OCI-LY7 (cell line): ENCODE results near the gene TECPR2. TPM values are rescaled to one million over a fixed set of nuclear protein-coding genes. Genes with fewer than 3 reads are reported as not detected.

Experiments
- BruUV-seq: library from RNA; stranded (reverse); fragments of 400-500 nt; replicated peaks from 2 replicates; lab custom pipeline; 2021; lab: Mats Ljungman, UMichigan
- CTCF ChIA-PET: fragments of 300-600 bp; sonication (Branson Sonifier 250); formaldehyde crosslinking; loops from one replicate; lab custom pipeline; 2022; ENCODE audit warnings: antibody characterized with exemption; ENCODE audit not compliant: unreplicated experiment; lab: Charles Lee
- POLR2A ChIA-PET: fragments of 300-600 bp; sonication (Branson Sonifier 250); formaldehyde crosslinking; loops from one replicate; lab custom pipeline; 2022; ENCODE audit warnings: antibody characterized with exemption; lab: Charles Lee
- DNase-seq: peaks from one replicate; pipeline ENCODE4 v3.0.0-alpha.2; 2015; ENCODE audit warnings: low spot score
- H2AFZ ChIP-seq: fragments of 200-600 bp; sonication (generic), shearing (Covaris generic); 2 replicates; pipeline ENCODE4 v1.6.1; 2014; ENCODE audit warnings: mild to moderate bottlenecking, antibody characterized with exemption, low read length, moderate library complexity
- H3K27ac ChIP-seq: fragments of 200-600 bp; sonication (generic); 2 replicates; pipeline ENCODE4 v1.5.1; 2014; ENCODE audit warnings: mixed run types, low read depth, mild to moderate bottlenecking, moderate library complexity, low read length, inconsistent platforms; ENCODE audit not compliant: poor library complexity, severe bottlenecking
- H3K36me3 ChIP-seq: fragments of 200-600 bp; sonication (generic); 2 replicates; pipeline ENCODE4 v1.6.1; 2014; ENCODE audit warnings: mild to moderate bottlenecking, antibody characterized with exemption, low read length, moderate library complexity, mixed read lengths; ENCODE audit not compliant: insufficient read depth
- H3K4me1 ChIP-seq: fragments of 200-600 bp; sonication (generic); 2 replicates; pipeline ENCODE4 v1.5.1; 2014; ENCODE audit warnings: mild to moderate bottlenecking, low read length; ENCODE audit not compliant: insufficient read depth, poor library complexity, severe bottlenecking
- H3K4me2 ChIP-seq: fragments of 200-600 bp; sonication (generic); 2 replicates; pipeline ENCODE4 v1.6.1; 2014; ENCODE audit warnings: mild to moderate bottlenecking, low read length
- H3K4me3 ChIP-seq: fragments of 200-600 bp; sonication (generic); 2 replicates; pipeline ENCODE4 v1.5.1; 2014; ENCODE audit warnings: mild to moderate bottlenecking, low read depth, low read length; ENCODE audit not compliant: poor library complexity, severe bottlenecking
- H3K79me2 ChIP-seq: fragments of 200-600 bp; sonication (generic); 2 replicates; pipeline ENCODE4 v1.6.1; 2016; ENCODE audit warnings: low read depth, mild to moderate bottlenecking, low read length, moderate library complexity, mixed read lengths; ENCODE audit not compliant: insufficient read depth
- H3K9me2 ChIP-seq: fragments of 200-600 bp; sonication (generic); 2 replicates; pipeline ENCODE4 v1.6.1; 2016; ENCODE audit warnings: mild to moderate bottlenecking, low read length, mixed read lengths; ENCODE audit not compliant: insufficient read depth
- H3K9me3 ChIP-seq: fragments of 200-600 bp; sonication (generic); 2 replicates; pipeline ENCODE4 v1.6.1; 2014; ENCODE audit warnings: mild to moderate bottlenecking, mixed run types, low read length, mixed read lengths
- H4K20me1 ChIP-seq: fragments of 200-600 bp; sonication (generic); 2 replicates; pipeline ENCODE4 v1.6.1; 2014; ENCODE audit warnings: mild to moderate bottlenecking, antibody characterized with exemption, low read length, moderate library complexity, mixed read lengths; ENCODE audit not compliant: insufficient read depth
- CTCF ChIP-seq: fragments of 200-600 bp; sonication (generic); conservative IDR thresholded peaks from 2 replicates; pipeline ENCODE4 v1.5.1; 2014; ENCODE audit warnings: mild to moderate bottlenecking, antibody characterized with exemption, low read length, moderate library complexity, mixed read lengths
- EZH2phosphoT487 ChIP-seq: fragments of 200-600 bp; sonication (generic); IDR thresholded peaks from 2 replicates; pipeline ENCODE4 v1.6.1; 2018; ENCODE audit warnings: low read depth, borderline replicate concordance, mild to moderate bottlenecking, mixed run types, antibody characterized with exemption, low read length, moderate library complexity, mixed read lengths
- intact Hi-C: fragments of 100-400 bp; cut with micrococcal nuclease; formaldehyde crosslinking; loops from one replicate; pipeline ENCODE4 v1.10.0; 2022; ENCODE audit not compliant: unreplicated experiment
- total RNA-seq, 2 experiments: library from RNA; depleted of rRNA in 1 of 2; stranded (reverse); fragments of >200 nt in 1 of 2; shearing (Covaris generic) in 1 of 2; gene quantifications; 2 replicates each; pipeline ENCODE4 v1.2.3, GENCODE V29; 2014 to 2022

TECPR2 gene
- total RNA-seq, 2 experiments from 2014 or later: 5.3 to 12.7 TPM

- TF ChIP-seq EZH2phosphoT487 (no peak), CTCF (no peak)
- intact Hi-C loops: no loop called here
- no peak overlapping the region for H2AFZ ChIP-seq
- H3K9me3 ChIP-seq: no peaks in the 10 kb centered on the region
- no peaks in the 10 kb centered on the region for H3K9me2 ChIP-seq
- no peak overlapping the region for H3K4me3 ChIP-seq
- DNase-seq: no peak
- no peaks in the 10 kb centered on the region for H3K36me3 ChIP-seq
- ChIA-PET CTCF (no interaction called here), POLR2A (no interaction called here)
- no peaks in the 10 kb centered on the region for H4K20me1 ChIP-seq
- no peaks in the 10 kb centered on the region for H3K79me2 ChIP-seq
- H3K4me1 ChIP-seq: no peaks in the 10 kb centered on the region
- H3K27ac ChIP-seq: no peak overlapping the region
- BruUV-seq: no TSS peak
- no peak overlapping the region for H3K4me2 ChIP-seq
Measured at GRCh38 chr14:102503641-102504327, 141.0 kb downstream of the TECPR2 start.

GRCh38 chr14:102504328-102504999 is 141.7 kb downstream of the TECPR2 start:
- Histone ChIP-seq H3K27ac (no peak overlapping the region), H3K9me2 (no peaks in the 10 kb centered on the region), H3K9me3 (no peaks in the 10 kb centered on the region), H3K4me1 (no peaks in the 10 kb centered on the region), H3K4me2 (no peak overlapping the region), H4K20me1 (no peaks in the 10 kb centered on the region), H3K4me3 (no peak overlapping the region), H2AFZ (no peak overlapping the region), H3K79me2 (no peaks in the 10 kb centered on the region), H3K36me3 (no peaks in the 10 kb centered on the region)
- BruUV-seq: no TSS peak
- ChIA-PET POLR2A (interaction anchor here (0.5 kb wide), 1 partner anchor 90 kb away, joined by 4 read pairs; no protein-coding TSS in a partner anchor), CTCF (no interaction called here)
- intact Hi-C loops: no loop called here
- no peak for DNase-seq
- TF ChIP-seq CTCF: no peak
- no peak for TF ChIP-seq EZH2phosphoT487
